ENCODE data around the gene LRRTM4. TPM values are rescaled to one million over a fixed set of nuclear protein-coding genes. Genes with fewer than 3 reads are reported as not detected.

Gene LRRTM4
- total RNA-seq, 1 donor from 2014 or later: 18.1 TPM

GRCh38 chr2:77484026-77484425, 38.1 kb downstream of the LRRTM4 start:
- intact Hi-C loops (cut with DNase I): no loop called here
- no peak for ATAC-seq
- DNase-seq (ENCODE audit: low spot score): no peak

DNA sequence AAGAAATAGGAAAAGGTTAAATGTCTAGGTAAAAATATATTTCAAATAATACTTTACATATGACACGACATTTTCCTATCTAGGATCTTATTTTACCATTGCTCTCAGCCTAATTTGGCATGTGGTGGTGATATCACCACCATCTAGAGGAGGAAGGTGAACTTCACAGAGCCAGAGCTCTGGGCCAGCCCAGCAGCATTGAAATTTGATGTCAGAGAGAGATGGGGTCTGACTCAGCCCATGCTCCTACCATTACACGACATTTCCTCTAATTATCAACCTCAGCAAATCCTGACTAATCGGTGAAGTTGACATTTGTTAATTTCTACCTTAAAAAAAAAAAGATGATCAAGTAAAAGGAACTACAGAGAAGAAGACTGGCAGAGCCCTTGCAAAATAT, 42.3 kb downstream of the LRRTM4 start:
- intact Hi-C loops (cut with DNase I): no loop called here
- DNase-seq (ENCODE audit: low spot score) (no peak), ATAC-seq (no peak)

GRCh38 chr2:77479395-77479794, 42.8 kb downstream of the LRRTM4 start:
- intact Hi-C loops (cut with DNase I): no loop called here
- ATAC-seq (no peak), DNase-seq (ENCODE audit: low spot score) (no peak)

DNA sequence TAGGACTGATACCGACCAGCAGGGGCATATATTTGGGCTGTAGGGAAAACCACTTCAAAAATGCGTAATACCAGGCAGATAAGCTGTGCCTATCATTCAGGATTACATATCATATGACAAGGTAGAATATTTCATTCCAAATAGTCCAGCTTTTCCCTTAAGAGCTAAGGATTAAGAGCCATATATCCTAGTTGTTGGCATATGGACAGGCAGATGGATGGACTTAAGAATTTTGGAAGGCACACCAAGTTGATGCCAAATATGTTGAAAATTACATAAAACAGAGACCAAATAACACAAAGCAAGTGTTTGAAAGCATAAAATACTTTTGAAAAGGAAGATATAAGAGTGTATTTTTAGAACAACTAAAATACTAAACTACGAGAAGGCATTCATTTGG, 52.1 kb downstream of the LRRTM4 start:
- ATAC-seq: no peak
- no peak for DNase-seq (ENCODE audit: low spot score)
- intact Hi-C loops (cut with DNase I): no loop called here

DNA sequence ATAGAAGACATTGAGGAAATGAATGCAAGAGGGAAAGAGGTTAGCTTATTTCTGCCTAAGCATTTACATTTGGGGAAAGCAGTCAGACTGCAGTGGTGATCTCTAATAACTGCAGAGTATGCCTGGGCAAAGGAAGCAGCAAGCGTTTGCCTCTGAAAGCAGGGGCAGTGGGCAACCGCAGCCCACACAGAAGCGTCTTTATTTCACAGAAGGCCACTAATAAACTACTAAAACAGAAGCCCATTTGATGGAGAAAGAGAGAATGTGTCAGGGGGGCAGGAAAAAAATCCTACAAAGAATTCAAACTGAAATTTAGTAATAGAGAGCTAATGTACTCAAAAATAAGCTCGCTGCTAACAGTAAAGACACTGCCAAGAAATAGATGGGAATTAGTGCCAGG, 53.1 kb downstream of the LRRTM4 start:
- intact Hi-C loops (cut with DNase I): no loop called here
- DNase-seq (ENCODE audit: low spot score): no peak
- ATAC-seq: peak; percentile 44

DNA sequence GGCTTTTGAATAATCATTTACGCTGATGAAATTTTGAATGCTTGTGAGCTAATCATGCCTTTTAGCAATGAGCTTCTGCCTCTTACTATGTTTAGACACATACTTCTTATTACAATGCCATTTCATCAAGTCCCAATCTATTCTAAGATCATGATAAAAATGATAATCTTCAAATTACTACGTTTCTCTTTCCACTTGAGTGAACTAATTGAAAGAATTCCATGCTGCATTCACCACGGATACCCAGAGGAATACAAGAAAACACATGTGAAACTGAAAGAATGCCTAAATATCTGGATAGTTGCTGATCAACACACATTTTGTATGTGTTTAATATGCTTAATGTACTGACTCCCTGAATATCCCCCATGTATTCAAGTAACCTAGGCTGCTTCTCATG, 62.3 kb downstream of the LRRTM4 start:
- intact Hi-C loops (cut with DNase I): no loop called here
- DNase-seq (ENCODE audit: low spot score) (no peak), ATAC-seq (no peak)

- ATAC-seq: no peak
- intact Hi-C loops (cut with DNase I): no loop called here
Observed at GRCh38 chr2:77458216-77458615, 64.0 kb downstream of the LRRTM4 start.

DNA sequence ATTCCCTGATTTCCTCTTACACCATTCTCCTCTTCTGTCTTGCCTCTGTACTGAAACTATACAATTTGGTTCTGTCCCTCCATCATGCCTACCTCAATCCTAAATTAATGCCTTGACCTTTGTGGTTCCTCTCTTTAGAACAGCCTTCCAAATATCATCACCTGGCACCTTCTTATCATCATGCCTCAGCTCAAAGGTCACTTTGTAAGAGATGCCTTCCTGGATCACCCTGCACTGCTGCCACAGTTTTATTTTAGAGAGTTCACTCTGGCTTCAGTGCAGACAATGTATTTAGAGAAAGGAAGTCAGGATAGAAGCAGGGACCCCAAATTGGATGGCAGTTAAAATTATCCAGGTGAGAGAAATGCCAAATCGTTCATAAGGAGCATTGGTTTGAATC, 64.5 kb downstream of the LRRTM4 start:
- no peak for DNase-seq (ENCODE audit: low spot score)
- no peak for ATAC-seq
- intact Hi-C loops (cut with DNase I): no loop called here

More at GRCh38 chr2:77458216-77458615, 64.0 kb downstream of the LRRTM4 start:
- no peak for DNase-seq (ENCODE audit: low spot score)

GRCh38 chr2:77443076-77443475, 79.1 kb downstream of the LRRTM4 start:
- ATAC-seq: no peak
- DNase-seq (ENCODE audit: low spot score): no peak
- intact Hi-C loops (cut with DNase I): no loop called here

DNA sequence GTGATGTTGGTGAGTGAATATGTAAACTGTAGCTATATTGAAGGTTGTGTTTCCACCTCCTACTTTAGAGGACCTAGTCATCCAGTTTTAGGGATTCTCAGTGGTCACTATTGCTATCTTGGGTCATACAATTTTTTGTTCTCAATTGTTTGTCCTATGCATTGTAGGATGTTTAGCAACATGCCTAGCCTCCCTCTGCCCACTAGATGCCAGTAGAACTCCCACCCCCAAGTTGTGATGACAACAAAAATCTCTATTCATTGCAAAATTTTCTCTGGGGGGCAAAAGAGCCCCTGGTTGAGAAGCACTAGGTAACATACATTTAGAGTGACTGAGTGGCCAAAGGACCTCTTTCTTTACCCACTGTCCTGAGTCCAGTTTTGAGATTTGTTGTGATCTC, 87.3 kb downstream of the LRRTM4 start:
- intact Hi-C loops (cut with DNase I): no loop called here
- ATAC-seq: no peak

DNA sequence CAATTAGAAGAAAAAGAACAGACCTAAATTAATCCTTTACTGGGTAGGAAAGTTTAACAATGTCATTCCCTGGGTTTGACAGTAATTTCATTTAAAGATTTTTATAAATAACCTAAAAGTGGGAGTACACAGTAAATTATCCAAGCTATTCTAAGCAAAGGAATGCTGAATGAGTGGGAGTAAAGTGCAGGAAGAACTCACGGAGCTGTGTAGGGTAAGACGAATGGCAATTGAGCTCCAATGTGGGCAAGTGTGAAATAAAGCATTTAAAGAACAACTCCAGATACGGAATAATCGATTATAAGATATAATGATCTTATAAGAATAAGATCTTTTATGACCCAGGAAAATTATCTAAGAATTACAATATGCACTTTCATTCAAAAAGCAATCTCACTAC, 93.2 kb downstream of the LRRTM4 start:
- ATAC-seq (no peak), DNase-seq (ENCODE audit: low spot score) (no peak)
- intact Hi-C loops (cut with DNase I): no loop called here

More for the DNA sequence above, 87.3 kb downstream of the LRRTM4 start:
- DNase-seq (ENCODE audit: low spot score): no peak

DNA sequence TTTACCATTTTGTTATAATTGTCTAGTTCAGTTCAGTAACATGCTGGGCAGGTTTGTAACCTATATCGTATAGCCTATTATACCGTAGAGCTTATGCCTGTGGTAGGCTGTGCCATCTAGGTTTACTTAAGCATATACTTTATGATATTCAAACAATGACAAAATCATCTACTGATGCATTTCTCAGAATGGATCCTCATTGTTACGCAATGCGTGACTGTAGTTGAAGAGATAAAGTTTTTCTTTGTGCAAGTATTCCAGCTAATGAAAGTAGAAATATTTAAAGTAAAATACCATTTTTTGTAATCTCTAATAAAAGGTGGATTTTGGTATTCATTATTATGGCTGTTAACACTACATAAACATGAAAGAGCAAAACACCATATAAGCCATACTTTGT, 100.2 kb downstream of the LRRTM4 start:
- ATAC-seq (no peak), DNase-seq (ENCODE audit: low spot score) (no peak)
- intact Hi-C loops (cut with DNase I): no loop called here

DNA sequence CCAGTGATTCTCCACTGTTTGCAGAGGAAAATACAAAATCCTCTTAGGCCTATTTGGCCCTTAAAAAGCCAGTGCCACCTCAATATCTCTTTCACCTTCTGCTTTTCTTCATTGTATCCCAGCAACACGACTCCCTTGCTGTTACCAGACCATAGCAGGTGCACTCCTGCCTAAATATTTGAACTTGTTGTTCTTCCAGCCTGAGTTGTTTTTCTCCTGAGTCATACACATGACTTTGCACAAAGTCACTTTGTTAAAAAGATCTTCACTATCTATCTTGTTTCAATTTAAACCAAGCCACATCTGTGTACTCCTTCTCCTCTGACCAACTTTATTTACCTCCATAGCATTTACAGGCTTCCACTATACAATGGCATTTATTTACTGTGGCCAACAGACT, 103.6 kb downstream of the LRRTM4 start:
- no peak for DNase-seq (ENCODE audit: low spot score)
- no peak for ATAC-seq
- intact Hi-C loops (cut with DNase I): no loop called here

DNA sequence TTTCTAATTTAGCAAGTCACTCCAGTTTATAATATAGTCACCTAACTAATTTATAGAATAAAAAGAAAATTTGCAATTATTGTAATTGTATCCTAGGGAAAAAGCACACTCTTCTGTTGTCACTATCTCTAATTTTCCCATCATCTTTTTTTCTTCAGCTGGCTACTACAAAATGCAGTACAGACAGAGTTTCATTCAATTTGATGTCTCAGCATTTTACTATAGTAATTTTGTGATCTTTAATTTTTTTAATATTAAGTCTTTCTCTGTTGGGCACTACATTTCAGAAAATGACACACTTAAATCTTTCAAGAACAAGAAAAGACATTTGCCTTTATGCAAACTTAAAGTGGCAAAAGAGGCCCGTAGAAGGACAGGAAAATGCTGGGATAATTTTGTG, 118.0 kb downstream of the LRRTM4 start:
- intact Hi-C loops (cut with DNase I): no loop called here

DNA sequence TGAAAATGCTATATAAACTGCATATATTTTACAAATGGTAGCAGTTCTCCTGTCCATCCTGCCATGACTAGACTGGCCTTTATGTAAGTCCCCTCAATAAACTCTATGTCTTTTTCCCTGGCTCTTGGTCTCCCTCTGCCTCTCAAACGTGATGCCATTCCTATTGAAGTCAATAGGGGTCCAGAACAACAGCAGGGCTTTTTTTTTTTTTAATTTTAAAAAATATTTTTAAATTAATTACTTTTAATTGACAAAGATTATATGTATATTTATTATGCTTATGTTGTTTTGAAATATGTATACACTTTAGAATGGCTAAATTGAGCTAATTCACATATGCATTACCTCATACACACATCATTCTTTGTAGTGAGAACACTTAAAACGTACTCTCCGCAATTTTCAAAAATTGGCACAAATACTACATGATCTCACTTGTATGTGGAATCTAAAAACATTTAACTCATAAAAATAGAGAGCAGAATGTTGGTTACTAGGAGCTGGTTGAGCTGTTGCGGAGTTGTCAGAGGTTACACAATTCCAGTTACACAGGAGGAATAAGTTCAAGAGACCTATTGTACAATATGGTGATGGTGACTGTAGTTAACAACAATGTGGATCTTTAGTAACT, 123.1 kb downstream of the LRRTM4 start:
- DNase-seq (ENCODE audit: low spot score) (no peak), ATAC-seq (no peak)
- intact Hi-C loops (cut with DNase I): no loop called here

More for the DNA sequence above, 118.0 kb downstream of the LRRTM4 start:
- DNase-seq (ENCODE audit: low spot score) (no peak), ATAC-seq (no peak)

DNA sequence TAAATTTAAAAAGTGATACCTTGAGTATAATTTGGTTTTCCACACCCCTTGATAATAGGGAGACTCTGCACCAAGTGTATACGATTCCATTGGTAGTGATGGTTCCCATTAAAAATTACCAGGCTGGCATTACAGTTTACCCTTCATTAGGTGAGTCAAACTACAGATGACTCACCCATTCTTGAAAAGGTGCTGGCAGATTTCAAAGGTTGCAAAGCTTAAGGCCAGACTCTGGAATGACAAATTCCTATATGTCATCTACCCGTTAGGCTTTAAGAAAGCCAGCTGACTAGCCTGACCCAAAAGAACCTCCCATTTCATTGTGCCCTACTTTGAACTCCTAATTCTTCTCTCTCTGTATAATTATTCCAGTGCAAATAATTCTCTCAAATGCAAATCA, 124.4 kb downstream of the LRRTM4 start:
- no peak for ATAC-seq
- DNase-seq (ENCODE audit: low spot score): no peak
- intact Hi-C loops (cut with DNase I): no loop called here

DNA sequence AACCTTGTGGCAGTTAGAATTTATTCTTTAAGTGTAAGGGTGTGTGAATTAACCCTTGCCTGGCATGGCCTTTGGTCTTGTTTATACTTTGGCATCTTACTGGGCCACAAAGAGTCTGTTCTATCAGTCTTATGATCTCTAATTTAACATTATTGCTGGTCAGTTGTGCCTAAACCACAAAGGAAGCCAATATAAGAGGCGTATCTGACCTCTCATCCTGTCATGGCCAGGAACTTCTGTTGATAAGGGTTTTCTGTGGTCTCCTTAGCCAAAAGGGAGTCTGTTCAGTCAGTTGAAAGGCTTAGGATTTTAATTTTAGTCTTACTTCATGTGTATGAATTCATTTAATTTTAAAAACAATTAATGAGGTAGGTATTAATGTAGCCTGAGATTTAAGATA, 127.2 kb downstream of the LRRTM4 start:
- intact Hi-C loops (cut with DNase I): no loop called here
- DNase-seq (ENCODE audit: low spot score) (no peak), ATAC-seq (no peak)

DNA sequence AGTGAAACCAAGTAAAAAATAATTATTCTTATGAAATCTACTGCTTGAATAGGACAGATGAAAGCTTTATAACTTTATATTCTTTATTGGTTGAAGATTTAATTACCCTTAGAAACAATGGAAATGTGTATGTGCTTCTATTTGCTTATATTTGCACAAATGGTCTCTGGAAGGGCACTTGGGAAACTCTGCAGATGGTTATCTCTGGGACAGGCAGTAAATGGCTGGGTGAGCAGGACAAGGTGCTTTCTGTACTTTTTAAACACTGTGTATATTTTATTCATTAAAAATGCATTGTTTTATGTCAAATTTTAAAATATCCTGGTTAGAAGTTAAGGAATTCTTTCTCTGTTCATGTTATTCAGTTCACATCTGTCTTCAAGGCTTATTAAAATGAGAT, 131.1 kb downstream of the LRRTM4 start:
- ATAC-seq: no peak

GRCh38 chr2:77387324-77387723, 134.9 kb downstream of the LRRTM4 start:
- ATAC-seq (no peak), DNase-seq (ENCODE audit: low spot score) (no peak)
- intact Hi-C loops (cut with DNase I): no loop called here

More for the DNA sequence above, 131.1 kb downstream of the LRRTM4 start:
- DNase-seq (ENCODE audit: low spot score): no peak
- intact Hi-C loops (cut with DNase I): no loop called here

- no peak for DNase-seq (ENCODE audit: low spot score)
- intact Hi-C loops (cut with DNase I): no loop called here
- no peak for ATAC-seq
Observed at GRCh38 chr2:77372636-77373035, 149.5 kb downstream of the LRRTM4 start.

GRCh38 chr2:77370511-77370910, 151.7 kb downstream of the LRRTM4 start:
- intact Hi-C loops (cut with DNase I): no loop called here
- no peak for ATAC-seq
- DNase-seq (ENCODE audit: low spot score): no peak

DNA sequence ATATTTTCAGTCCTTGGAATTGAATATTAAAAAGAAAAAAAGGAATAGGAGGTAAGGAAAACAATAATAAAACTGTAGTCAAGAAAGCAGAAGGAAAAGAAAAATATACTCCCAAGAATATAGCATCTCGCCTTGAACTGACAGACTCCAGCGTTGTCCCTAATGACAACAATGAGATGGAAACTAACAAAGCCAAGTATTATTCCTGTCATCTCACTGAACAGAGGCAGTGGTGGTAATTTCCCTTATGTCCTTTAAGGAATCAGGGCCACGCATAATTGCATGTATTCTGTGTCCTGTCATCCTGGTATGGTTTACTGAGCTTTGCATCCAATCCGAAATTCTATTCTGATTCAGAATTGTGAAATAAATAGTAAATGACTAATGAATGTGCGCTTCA, 158.9 kb downstream of the LRRTM4 start:
- DNase-seq (ENCODE audit: low spot score) (no peak), ATAC-seq (no peak)
- intact Hi-C loops (cut with DNase I): no loop called here

Measured in sciatic nerve (tissue), 2 donors.